Thyroid gland (tissue), 4 donors: Measurements from ENCODE around the gene KRTAP10-3. TPM values are rescaled to one million over a fixed set of nuclear protein-coding genes. Genes with fewer than 3 reads are reported as not detected.

Source experiments
- DNase-seq, 2 donors: peaks; one replicate each; pipeline ENCODE4 v3.0.0-alpha.2; 2019
- H3K27ac ChIP-seq, 3 donors: fragments of 200-600 bp; sonication (generic); 1 replicate in 2 of 3; 2 replicates in 1 of 3; pipeline ENCODE4 v1.5.1; 2016 to 2019; ENCODE audit warnings: mild to moderate bottlenecking in 1 of 3, moderate library complexity in 1 of 3
- H3K27me3 ChIP-seq: fragments of 200-600 bp; sonication (generic); one replicate; pipeline ENCODE4 v1.5.1; 2019
- H3K36me3 ChIP-seq, 2 donors: fragments of 200-600 bp; sonication (generic); one replicate each; pipeline ENCODE4 v1.5.1; 2016 to 2019
- H3K4me1 ChIP-seq, 2 donors: fragments of 200-600 bp; sonication (generic); one replicate each; pipeline ENCODE4 v1.5.1; 2017 to 2019
- H3K4me3 ChIP-seq, 3 donors: fragments of 200-600 bp; sonication (generic); replicated peaks in 1 of 3; 1 replicate in 2 of 3; 2 replicates in 1 of 3; pipeline ENCODE4 v1.5.1; 2016; ENCODE audit warnings: mild to moderate bottlenecking in 1 of 3
- H3K9me3 ChIP-seq: fragments of 200-600 bp; sonication (generic); one replicate; pipeline ENCODE4 v1.5.1; 2017
- POLR2A ChIP-seq, 2 donors: fragments of 450-650 bp; IDR thresholded peaks; one replicate each; pipeline ENCODE4 v1.6.1; 2017; ENCODE audit warnings: antibody characterized with exemption in 2 of 2, mild to moderate bottlenecking in 2 of 2, moderate library complexity in 1 of 2
- WGBS, 2 donors: methylation state at CpG; one replicate each; pipeline ENCODE4 v1.1.5; 2017; 5-methylcytosine and 5-hydroxymethylcytosine counted together
- intact Hi-C: fragments of 100-400 bp; cut with DNase I; formaldehyde crosslinking; loops from one replicate; pipeline ENCODE4 v1.15.1; 2023
- total RNA-seq, 4 donors: library from RNA; depleted of rRNA; stranded (reverse); fragments of >200 nt; gene quantifications; one replicate each; pipeline ENCODE4 v1.2.3, GENCODE V29; 2016
- TF ChIP-seq, protein P1 (sequence below), 6 experiments: fragments of 200-600 bp in 3 of 6; fragments of 450-650 bp in 3 of 6; sonication (generic) in 3 of 6; IDR thresholded peaks; one replicate each; pipeline ENCODE4 v1.5.1; 2016 to 2019; ENCODE audit warnings: antibody characterized with exemption in 6 of 6, mild to moderate bottlenecking in 2 of 6, inconsistent platforms in 1 of 6, moderate library complexity in 1 of 6

Gene KRTAP10-3
- total RNA-seq, 4 donors from 2014 or later, result not detected

GRCh38 chr21:44530903-44531605 lies 27.5 kb downstream of the KRTAP10-3 start:
- no peaks in the 10 kb centered on the region for H3K36me3 ChIP-seq
- H3K9me3 ChIP-seq, result no peaks in the 10 kb centered on the region
- no peak for DNase-seq
- no peak overlapping the region for H3K4me3 ChIP-seq
- WGBS, 2 donors, result 89 to 91% methylated on average over 14 to 22 of the region's 23 CpGs
- H3K27me3 ChIP-seq, result no peaks in the 10 kb centered on the region
- intact Hi-C loops, result no loop called here
- no peak overlapping the region for H3K27ac ChIP-seq
- TF ChIP-seq POLR2A (IDR thresholded peaks at IDR 0.05), result no peak
- TF ChIP-seq, protein P1, sequence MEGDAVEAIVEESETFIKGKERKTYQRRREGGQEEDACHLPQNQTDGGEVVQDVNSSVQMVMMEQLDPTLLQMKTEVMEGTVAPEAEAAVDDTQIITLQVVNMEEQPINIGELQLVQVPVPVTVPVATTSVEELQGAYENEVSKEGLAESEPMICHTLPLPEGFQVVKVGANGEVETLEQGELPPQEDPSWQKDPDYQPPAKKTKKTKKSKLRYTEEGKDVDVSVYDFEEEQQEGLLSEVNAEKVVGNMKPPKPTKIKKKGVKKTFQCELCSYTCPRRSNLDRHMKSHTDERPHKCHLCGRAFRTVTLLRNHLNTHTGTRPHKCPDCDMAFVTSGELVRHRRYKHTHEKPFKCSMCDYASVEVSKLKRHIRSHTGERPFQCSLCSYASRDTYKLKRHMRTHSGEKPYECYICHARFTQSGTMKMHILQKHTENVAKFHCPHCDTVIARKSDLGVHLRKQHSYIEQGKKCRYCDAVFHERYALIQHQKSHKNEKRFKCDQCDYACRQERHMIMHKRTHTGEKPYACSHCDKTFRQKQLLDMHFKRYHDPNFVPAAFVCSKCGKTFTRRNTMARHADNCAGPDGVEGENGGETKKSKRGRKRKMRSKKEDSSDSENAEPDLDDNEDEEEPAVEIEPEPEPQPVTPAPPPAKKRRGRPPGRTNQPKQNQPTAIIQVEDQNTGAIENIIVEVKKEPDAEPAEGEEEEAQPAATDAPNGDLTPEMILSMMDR (IDR thresholded peaks at IDR 0.05), result no peak
- no peaks in the 10 kb centered on the region for H3K4me1 ChIP-seq

DNA sequence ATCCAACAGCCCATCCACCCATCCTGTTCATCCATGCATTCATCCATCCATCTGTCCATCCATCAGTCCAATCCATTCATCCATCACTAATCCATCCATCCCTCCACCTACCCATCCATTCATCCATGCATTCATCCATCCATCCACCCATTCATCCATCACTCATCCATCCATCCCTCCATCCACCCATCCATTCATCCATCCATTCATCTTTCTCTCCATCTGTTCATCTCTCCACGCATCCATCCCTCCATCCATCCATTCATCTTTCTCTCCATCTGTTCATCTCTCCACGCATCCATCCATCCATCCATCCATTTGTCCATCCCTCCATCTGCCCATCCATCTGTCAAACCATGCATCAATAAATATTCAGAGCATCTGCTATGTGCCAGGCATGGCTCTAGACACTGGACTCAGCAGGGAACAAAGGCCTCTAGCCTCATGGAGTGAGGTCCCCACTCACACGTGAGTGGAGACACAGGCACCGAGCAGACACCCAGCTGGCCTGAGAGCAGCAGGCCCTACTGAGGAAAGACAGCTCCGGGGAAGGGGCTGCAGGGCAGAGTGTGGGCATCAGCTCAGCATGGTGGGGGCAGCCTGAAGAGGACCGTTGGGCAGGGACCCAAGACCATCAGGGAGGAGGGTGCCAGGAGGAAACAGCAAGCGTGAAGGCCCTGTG lies 28.2 kb downstream of the KRTAP10-3 start:
- intact Hi-C loops, result no loop called here
- H3K27me3 ChIP-seq, result no peaks in the 10 kb centered on the region
- H3K4me1 ChIP-seq, result no peaks in the 10 kb centered on the region
- TF ChIP-seq POLR2A (IDR thresholded peaks at IDR 0.05), result no peak
- TF ChIP-seq, protein P1 (IDR thresholded peaks at IDR 0.05), result no peak
- 87 to 90% methylated on average over 7 of the region's 7 CpGs for WGBS, 2 donors
- H3K9me3 ChIP-seq, result no peaks in the 10 kb centered on the region
- no peak overlapping the region for H3K4me3 ChIP-seq
- no peak overlapping the region for H3K27ac ChIP-seq
- no peak for DNase-seq
- no peaks in the 10 kb centered on the region for H3K36me3 ChIP-seq

- no peaks in the 10 kb centered on the region for H3K9me3 ChIP-seq
- H3K27me3 ChIP-seq, result no peaks in the 10 kb centered on the region
- no peak for TF ChIP-seq POLR2A (IDR thresholded peaks at IDR 0.05)
- TF ChIP-seq, protein P1 (IDR thresholded peaks at IDR 0.05), result no peak
- intact Hi-C loops, result no loop called here
- DNase-seq, result no peak
- no peak overlapping the region for H3K27ac ChIP-seq
- no peaks in the 10 kb centered on the region for H3K4me1 ChIP-seq
- H3K36me3 ChIP-seq, result no peaks in the 10 kb centered on the region
- no peak overlapping the region for H3K4me3 ChIP-seq
- WGBS, 2 donors, result 84 to 90% methylated on average over 16 to 23 of the region's 23 CpGs
Observed at GRCh38 chr21:44529503-44530125, 29.0 kb downstream of the KRTAP10-3 start.

DNA sequence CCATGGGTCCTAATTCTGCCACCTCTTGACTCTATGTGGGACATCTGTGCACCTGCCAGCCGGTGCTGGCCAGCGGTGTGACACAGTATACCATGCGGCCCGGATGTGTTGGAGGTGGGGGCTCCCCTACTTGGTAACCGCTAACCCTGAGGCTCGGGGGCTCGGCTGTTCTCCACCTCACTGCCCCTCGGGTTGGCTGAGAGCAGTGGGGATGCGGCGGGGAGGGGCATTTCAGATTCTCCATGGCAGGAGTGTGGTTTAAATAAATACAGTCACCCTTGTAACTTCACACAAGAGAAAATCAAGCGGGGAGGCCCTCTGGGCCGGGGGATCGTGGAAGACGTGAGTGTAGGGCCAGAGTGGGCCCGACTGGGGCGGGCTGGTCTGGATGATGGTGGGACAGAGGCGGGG lies 29.6 kb downstream of the KRTAP10-3 start:
- no peak overlapping the region for H3K27ac ChIP-seq
- H3K4me3 ChIP-seq, result no peak overlapping the region
- WGBS, 2 donors, result 84 to 85% methylated on average over 17 of the region's 17 CpGs
- H3K9me3 ChIP-seq, result no peaks in the 10 kb centered on the region
- H3K36me3 ChIP-seq, result no peaks in the 10 kb centered on the region
- H3K27me3 ChIP-seq, result no peaks in the 10 kb centered on the region
- H3K4me1 ChIP-seq, result no peaks in the 10 kb centered on the region
- no peak for DNase-seq
- intact Hi-C loops, result no loop called here
- no peak for TF ChIP-seq POLR2A (IDR thresholded peaks at IDR 0.05)
- TF ChIP-seq, protein P1 (IDR thresholded peaks at IDR 0.05), result no peak

- H3K4me3 ChIP-seq, result no peak overlapping the region
- no peaks in the 10 kb centered on the region for H3K9me3 ChIP-seq
- DNase-seq, result no peak
- no peak overlapping the region for H3K27ac ChIP-seq
- no peaks in the 10 kb centered on the region for H3K36me3 ChIP-seq
- WGBS, 2 donors, result 99 to 100% methylated on average over 1 to 10 of the region's 10 CpGs
- TF ChIP-seq, protein P1 (IDR thresholded peaks at IDR 0.05), result no peak
- TF ChIP-seq POLR2A (IDR thresholded peaks at IDR 0.05), result no peak
- intact Hi-C loops, result no loop called here
- H3K27me3 ChIP-seq, result no peaks in the 10 kb centered on the region
- H3K4me1 ChIP-seq, result no peaks in the 10 kb centered on the region
Observed at GRCh38 chr21:44528634-44528995, 30.0 kb downstream of the KRTAP10-3 start.
